Cardiac fibroblast (primary cell): ENCODE measurements around the gene EBPL.
A peak's percentile ranks its signal among the peaks of the same experiment; 100 is the strongest.

Experiments used
- DNase-seq, 2 donors: peaks; one replicate each; pipeline versions ENCODE4 v3.0.0 to v3.0.0-alpha.2; 2010; ENCODE audit warnings: low read depth in 2 of 2
- H3K4me3 ChIP-seq, 2 donors: replicated peaks in 1 of 2; 1 replicate in 1 of 2; 2 replicates in 1 of 2; pipeline ENCODE4 v1.5.1; 2011; ENCODE audit warnings: low read depth in 2 of 2, low read length in 2 of 2, mild to moderate bottlenecking in 2 of 2, moderate library complexity in 1 of 2
- CTCF ChIP-seq: IDR thresholded peaks from one replicate; pipeline ENCODE4 v1.5.1; 2011; ENCODE audit warnings: low read depth, mild to moderate bottlenecking, low read length, inconsistent platforms

EBPL gene

GRCh38 chr13:49629947-49630346 is 61.3 kb downstream of the EBPL start:
- TF ChIP-seq CTCF: no peak
- no peak overlapping the region for H3K4me3 ChIP-seq
- no peak for DNase-seq

- no peak for DNase-seq
- no peak for TF ChIP-seq CTCF
- H3K4me3 ChIP-seq: no peak overlapping the region
These were observed 61.9 kb downstream of the EBPL start for GRCh38 chr13:49629196-49629938.

GRCh38 chr13:49627831-49628652 is 63.2 kb downstream of the EBPL start, which contains the start of gene ARL11:
ARL11 (plus strand) TSS chr13:49628507; CDS start chr13:49630448, 1,941 bp downstream.
- no peak for DNase-seq
- TF ChIP-seq CTCF: no peak
- H3K4me3 ChIP-seq: no peak within 1 kb of the TSS

- H3K4me3 ChIP-seq: no peak overlapping the region
- DNase-seq: peak in 1 of 2 donors; percentile 26
- TF ChIP-seq CTCF: no peak
These were observed 65.8 kb downstream of the EBPL start for GRCh38 chr13:49625392-49626079.

- DNase-seq: no peak
- no peak for TF ChIP-seq CTCF
These were observed 67.1 kb downstream of the EBPL start for GRCh38 chr13:49624229-49624628.

GRCh38 chr13:49622174-49622946 is 68.9 kb downstream of the EBPL start:
- DNase-seq: peak in 1 of 2 donors; percentile 69
- H3K4me3 ChIP-seq: no peak overlapping the region
- TF ChIP-seq CTCF: no peak

More at GRCh38 chr13:49624229-49624628, 67.1 kb downstream of the EBPL start:
- no peak overlapping the region for H3K4me3 ChIP-seq
